Activated CD4-positive, alpha-beta T cell treated with anti-CD3 and anti-CD28 coated beads for 24 hours (primary cell): ENCODE results near the gene NTN1.

Source experiments
- DNase-seq, 2 donors: peaks; one replicate each; pipeline ENCODE4 v3.0.0-alpha.2; 2020; ENCODE audit warnings: low read depth in 2 of 2

The NTN1 gene

GRCh38 chr17:9217151-9218056 lies 196.1 kb downstream of the NTN1 start:
- no peak for DNase-seq

DNA sequence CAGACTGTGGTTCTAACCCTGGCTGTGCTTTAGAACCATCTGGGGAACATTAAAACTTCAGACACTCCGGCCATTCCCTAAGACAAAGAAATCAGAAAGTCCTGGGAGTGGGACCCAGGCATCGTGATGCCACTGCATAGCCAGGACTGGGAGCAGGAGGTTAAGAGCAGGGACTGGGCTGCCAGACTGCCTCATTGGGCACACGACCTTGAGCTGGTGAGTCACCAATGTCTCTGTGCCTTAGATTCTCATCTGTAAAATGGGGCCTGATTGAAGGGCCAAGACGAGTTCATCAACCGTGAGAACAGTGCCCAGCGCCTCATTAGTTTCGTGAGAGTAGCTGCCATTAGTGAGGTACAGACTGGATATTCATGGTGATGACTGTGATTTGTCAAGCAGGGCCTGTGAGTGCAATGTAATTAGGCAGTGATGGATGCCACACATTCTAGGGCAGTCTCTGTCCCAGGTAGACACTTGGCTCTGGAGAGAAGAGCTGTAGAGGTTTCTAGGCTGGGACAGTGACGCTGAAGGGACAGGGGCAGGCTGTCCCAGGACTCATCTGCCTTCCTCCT lies 196.8 kb downstream of the NTN1 start:
- DNase-seq = no peak

DNA sequence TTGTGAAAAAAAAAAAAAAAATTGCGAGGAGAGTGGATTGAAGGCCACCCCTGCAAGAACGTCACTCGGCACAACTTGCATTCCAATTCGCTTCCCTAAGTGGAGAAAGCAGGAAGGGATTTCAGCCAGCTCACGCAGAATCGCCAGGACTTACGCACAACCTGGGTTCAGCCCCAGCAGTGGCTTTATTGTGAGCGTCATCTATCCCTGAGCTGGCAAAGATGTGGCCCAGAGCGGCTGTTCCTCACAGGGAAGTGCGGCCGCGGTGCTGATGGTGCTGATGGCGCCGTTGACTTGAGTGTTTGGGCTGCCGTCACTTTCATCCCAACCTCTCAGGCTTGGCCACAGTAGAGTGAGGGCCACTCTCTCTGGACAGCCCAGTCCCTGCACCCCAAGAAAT lies 197.6 kb downstream of the NTN1 start:
- DNase-seq = no peak

DNA sequence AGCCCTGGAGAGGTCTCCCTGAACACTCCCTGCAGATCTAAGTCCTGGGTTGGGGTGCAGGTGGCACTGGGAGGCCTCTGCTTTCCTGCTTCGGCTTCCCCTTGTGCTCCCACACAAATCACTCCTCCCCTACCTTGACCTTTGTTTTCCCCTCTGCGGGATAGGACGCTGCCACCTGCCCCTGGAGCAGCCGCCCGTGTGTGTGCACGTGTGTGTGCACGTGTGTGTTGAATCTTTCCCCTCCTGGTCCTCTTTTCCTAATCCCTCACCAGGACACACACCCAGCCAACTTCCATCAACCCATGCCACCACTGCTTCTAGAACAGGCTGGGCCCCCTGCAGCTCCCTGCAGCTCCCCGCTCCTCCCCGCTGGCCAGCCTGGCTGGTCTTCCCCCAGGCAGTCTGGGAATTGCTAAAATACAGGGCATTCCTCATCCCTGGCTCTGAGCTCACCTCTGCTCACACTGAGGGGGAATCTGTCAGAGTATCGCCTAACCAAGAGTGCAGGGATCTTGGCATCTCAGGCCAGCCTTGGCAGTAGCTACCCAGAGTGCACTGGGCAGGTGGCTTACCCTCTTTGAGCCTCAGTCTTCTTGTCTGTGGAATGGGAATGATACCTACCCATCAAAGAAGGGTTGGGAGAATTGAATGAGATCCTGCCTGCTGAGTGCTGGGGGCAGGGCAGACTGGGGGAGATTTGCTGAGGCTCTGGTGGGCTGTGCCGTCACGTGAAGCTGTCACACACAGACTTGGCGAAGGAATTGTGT lies 198.5 kb downstream of the NTN1 start:
- DNase-seq = no peak

DNA sequence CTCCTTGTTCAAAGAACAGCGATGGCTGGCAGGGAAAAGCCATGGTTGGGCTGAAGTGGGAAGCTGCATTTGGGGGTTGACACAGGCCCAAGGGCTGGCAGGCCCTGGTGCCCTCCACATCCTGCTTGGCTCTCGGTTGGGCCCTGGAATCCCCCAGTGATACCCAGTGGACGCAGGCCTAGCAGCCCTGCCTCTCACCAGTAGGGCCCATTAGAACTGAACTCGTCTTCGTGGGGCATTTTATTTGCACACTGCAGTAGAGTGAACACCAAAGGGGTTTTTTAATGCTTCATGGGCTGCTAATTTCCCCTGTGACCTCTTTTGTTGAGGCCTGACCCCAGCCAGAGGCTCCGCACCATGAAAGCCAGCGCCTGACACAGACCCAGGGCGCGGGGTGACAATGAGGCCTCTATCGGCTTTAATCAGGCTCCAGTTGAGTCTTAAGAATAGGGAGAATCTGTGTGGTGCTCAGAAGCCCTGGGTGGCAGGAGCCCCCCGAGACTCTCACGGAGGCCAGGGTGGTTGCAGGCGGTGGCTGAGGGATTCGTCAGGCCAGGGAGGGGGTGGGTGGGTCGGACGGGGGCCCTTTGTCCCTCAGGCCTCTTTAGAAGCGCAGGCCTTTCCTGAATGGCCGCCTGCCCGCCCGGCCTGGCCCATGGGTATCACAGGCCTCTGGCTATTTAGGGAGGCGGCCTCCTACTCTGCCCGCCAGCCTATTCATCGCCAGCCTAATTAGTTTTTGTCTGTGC lies 199.3 kb downstream of the NTN1 start:
- DNase-seq = no peak

DNA sequence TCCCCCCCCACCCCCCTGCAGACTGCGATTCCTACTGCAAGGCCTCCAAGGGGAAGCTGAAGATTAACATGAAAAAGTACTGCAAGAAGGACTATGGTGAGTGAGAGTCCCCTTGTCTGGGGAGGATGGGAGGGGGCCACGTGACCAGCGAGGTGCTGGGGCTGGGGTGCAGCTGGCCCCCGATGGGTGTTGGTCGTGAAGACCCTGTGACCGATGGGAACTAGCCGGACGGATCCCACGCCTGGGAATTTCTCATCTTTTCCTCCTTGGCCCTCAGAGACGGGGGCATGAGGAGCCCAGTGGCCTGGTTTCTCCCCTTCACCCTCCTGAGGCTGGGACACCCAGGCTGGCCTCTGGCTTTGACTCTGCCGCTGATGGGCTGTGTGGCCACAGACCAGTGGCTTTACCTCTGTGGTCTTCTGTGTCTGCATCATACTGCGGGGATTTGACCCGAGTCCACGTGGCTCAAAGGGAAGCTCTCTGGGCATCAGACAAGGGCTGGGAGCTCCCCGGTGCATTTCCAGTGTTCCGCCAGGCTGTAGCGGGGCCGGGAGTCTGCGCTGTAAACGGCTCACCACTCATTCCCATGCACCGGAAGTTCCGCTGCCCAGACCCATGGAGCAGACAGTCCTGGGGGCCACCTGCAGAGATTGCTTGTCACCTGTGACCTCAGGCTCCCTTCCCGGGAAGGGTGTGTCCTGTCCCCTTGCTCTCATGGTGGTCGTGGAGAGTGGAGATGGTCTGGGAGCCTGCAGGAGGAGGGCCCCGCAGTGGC lies 200.0 kb downstream of the NTN1 start:
- DNase-seq = no peak

DNA sequence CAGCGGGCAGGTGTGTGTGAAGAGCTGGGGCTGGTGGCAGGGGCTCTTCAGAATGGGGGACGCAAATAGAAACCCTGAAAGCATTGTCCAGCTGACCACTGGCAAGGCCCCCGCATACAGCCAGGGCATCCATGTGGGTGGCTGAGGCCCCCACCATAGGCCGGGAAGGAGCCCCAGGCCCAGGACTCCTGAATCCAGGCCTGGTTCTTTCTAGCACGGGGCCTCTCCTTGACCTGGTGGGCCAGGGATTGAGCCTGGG lies 200.5 kb downstream of the NTN1 start:
- no peak for DNase-seq

DNA sequence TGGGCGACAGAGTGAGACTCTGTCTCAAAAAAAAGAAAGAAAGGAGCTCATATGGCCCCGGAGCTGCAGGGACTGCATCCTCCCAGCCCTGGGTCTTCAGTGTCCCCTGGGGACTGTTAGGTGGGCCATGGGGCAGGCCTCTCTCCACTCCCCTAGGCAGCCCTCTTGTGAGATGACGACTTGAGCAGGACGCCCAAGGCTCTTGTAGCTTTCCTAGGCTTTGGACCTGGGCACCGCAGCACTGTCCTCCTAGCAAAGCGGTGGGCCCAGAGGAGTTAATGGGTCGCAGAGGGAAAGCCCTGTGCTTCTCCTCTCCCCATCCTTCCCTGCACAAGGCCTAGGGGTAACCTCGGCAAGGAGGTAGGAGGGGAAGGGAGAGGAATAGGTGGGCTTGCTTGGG lies 202.2 kb downstream of the NTN1 start:
- DNase-seq = no peak

GRCh38 chr17:9224485-9224884 lies 203.2 kb downstream of the NTN1 start:
- DNase-seq = no peak

DNA sequence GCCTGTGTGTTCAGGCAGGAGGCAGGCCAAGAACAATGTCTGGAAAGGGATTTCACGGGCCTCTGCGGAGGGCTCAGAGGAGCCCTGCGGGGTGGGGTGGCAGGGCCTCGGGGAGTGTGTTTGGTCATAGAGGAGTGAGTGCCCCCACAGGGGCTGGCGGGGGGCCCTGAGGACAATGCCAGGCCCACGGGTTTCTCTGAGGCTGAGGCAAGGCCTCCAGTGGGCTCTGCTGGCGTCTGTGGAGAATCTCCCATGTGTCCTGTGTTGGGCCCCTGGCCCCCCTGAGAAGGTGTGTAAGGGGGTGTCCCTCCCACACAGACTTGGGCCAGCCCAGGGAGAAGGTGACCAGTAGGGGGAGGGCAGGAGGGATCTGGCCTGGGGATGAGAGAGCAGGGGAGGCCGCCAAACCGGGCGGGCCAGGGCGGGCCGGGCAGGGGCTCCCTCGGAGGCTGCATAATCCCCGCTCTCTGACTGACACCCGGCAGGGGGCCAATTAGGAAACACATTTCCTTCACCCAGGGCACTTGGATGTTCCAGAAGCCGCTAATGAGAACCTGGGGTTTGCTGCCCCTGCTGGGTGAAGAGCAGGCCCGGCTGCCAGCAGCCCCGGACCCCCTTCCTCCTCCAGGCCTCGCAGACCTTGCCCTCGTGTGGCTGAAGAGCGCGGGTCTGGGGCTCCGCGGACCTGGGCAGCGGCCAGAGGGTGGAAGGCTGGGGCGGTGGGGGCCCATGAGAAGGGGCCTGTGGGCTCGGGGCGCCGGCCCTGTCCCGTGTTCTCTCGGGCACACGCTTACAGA lies 204.2 kb downstream of the NTN1 start:
- no peak for DNase-seq

GRCh38 chr17:9226130-9226793 lies 205.0 kb downstream of the NTN1 start:
- no peak for DNase-seq

- DNase-seq = no peak
Measured at GRCh38 chr17:9226794-9227135, 205.5 kb downstream of the NTN1 start.

GRCh38 chr17:9227819-9228407 lies 206.6 kb downstream of the NTN1 start:
- no peak for DNase-seq

GRCh38 chr17:9228408-9229159 lies 207.3 kb downstream of the NTN1 start:
- no peak for DNase-seq

DNA sequence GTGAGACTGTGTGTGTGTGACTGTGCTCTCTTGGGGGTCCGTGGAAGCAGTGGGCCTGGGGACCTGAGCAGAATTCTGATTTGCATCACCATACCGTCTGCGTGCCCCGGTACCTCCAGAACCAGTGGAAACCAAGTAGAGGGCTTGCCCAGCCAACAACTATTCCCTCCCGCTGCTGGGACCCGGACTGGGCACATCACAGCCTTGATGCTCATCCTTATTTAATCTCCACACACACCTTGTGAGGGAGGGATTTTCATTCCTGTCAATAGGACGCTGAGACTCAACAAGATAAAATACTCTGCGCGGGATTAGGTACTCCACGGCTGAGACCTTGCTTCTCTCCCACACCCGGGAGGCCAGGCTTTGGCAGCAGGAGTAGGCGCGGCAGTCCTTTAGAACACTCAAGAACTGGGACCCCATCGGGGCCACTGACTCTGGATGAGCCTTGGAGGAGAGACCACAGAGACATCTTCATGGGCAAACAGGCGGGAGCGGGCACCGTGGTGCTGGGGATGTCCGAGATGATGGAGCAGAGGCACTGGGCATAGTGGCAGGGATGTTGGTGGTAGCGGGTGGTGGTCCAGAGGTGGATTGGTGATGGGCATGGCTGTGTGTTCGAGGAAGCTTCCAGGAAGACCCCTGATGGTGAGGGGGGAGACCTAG lies 208.0 kb downstream of the NTN1 start:
- DNase-seq = no peak

GRCh38 chr17:9229826-9230201 lies 208.5 kb downstream of the NTN1 start:
- DNase-seq = no peak

DNA sequence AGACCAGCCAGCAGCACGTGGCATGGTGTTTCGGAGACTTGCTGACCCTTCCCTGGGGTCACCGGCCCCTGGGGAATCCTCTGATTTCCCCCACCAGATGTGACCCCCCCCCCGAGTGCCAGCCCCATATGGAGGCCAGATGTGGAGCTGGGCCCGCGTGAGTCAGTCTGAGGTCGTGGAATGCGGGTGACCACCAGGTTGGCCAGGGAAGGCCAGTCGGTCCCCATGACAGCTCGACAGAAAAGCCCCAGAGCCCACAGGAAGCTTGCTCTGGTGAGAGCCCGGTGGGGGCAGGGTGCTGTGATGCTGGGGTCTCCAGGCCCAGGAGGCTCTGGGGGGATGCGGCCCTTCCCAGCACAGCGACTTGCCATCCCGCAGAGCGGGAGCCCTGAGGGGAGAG lies 209.0 kb downstream of the NTN1 start:
- DNase-seq = no peak

DNA sequence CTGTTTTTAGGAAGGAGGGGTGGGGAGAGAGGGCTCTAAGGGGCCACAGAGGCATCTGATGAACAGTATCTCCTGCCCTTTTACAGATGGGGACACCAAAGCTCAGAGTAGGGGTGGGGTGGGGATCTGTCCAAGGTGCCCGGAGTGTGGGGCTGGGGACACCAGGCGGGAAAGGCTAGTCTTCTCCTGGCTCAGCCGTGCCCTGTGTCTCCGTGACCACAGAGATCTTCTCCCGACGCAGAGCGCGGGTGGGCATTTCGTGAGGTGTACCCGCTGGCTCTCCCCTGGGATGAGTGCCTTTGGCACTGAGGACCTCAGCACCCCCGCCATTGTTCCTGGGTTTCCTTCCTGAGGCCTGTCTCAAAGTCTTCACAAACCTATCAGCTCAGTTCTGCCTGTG lies 209.6 kb downstream of the NTN1 start:
- DNase-seq = no peak
